ENCODE measurements around the gene ZBED3.
A peak's percentile ranks its signal among the peaks of the same experiment; 100 is the strongest.

Gene ZBED3

GRCh38 chr5:77077829-77078176 lies 9.3 kb downstream of the ZBED3 start:
- peak overlapping the region; percentile 20; the same call in 1 of the 2 replicates for H3K4me3 ChIP-seq (replicated peaks; ENCODE audit: low read depth, low read length)
- no peak for DNase-seq (ENCODE audit: extremely low read depth, low read depth)
- TF ChIP-seq, protein P1, sequence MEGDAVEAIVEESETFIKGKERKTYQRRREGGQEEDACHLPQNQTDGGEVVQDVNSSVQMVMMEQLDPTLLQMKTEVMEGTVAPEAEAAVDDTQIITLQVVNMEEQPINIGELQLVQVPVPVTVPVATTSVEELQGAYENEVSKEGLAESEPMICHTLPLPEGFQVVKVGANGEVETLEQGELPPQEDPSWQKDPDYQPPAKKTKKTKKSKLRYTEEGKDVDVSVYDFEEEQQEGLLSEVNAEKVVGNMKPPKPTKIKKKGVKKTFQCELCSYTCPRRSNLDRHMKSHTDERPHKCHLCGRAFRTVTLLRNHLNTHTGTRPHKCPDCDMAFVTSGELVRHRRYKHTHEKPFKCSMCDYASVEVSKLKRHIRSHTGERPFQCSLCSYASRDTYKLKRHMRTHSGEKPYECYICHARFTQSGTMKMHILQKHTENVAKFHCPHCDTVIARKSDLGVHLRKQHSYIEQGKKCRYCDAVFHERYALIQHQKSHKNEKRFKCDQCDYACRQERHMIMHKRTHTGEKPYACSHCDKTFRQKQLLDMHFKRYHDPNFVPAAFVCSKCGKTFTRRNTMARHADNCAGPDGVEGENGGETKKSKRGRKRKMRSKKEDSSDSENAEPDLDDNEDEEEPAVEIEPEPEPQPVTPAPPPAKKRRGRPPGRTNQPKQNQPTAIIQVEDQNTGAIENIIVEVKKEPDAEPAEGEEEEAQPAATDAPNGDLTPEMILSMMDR (IDR thresholded peaks at IDR 0.05; ENCODE audit: low read depth, low read length, missing control alignments) = no peak

DNA sequence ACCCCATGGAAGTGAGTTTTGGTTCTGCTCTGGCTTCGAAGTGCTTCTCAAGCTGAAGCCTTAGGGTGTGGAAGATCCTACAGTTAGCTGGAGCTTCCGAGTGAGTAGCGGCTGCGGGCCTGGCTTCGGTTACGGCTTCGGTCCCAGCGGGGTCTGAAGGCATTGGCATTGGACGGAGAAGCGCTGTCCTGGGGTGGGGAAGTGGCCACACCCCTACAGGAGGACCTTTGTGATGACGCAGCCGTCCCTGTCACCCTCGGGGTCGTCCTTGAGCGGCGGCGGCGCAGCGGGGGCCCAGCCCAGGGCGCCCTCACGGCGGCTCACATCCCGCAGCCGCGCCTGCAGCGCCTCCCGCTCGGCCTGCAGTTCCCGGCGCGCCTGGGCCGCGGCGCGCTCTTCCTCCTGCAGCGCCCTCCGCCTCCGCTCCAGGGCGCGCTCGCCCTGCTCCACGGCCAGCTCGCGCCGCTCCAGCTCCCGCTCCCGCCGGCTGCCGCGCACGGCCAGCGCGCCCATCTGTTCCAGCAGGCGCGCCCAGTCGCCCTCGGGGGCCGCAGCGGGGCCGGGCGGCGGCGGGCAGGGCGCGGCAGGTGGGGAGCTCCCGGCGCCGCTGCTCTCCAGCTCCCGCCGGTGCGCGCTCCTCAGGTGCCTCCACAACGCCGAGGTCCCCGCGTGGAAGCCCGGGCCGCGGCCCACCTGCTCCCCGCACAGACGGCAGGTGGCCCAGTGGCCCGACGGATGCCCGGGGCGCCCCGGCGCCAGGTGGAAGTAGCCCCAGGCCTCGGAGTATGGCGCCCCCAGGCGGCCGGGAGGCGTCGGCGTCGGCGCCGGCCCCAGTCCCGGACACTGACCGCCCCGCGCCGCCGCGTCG lies 9.9 kb downstream of the ZBED3 start:
- TF ChIP-seq, protein P1 (IDR thresholded peaks at IDR 0.05; ENCODE audit: low read depth, low read length, missing control alignments) = peak; percentile 42
- no peak for DNase-seq (ENCODE audit: extremely low read depth, low read depth)
- peak overlapping the region; percentile 30 for H3K4me3 ChIP-seq (replicated peaks; ENCODE audit: low read depth, low read length)

DNA sequence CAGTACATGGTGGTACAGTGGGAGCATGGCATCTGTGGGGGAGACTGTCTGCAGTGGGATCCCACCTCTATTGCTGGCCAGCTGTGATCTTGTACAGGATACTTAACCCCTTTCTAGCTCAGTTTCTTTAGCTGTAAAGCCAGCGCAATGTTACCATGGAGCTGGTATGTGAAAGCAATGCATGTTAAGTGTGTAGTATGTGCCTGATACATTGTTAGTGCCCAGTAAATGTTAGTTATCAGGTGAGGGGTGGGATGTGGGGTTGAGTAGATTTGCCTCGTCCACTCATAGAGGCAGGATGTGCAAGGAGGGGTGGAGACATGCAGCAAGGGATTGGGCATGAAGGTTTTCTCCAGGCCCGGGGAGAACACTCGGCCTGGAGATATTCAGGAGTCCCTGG lies 12.3 kb downstream of the ZBED3 start:
- no peak for DNase-seq (ENCODE audit: extremely low read depth, low read depth)
- no peak overlapping the region for H3K4me3 ChIP-seq (replicated peaks; ENCODE audit: low read depth, low read length)
- TF ChIP-seq, protein P1 (IDR thresholded peaks at IDR 0.05; ENCODE audit: low read depth, low read length, missing control alignments) = no peak

- TF ChIP-seq, protein P1 (IDR thresholded peaks at IDR 0.05; ENCODE audit: low read depth, low read length, missing control alignments) = no peak
- H3K4me3 ChIP-seq (replicated peaks; ENCODE audit: low read depth, low read length) = no peak overlapping the region
- DNase-seq (ENCODE audit: extremely low read depth, low read depth) = no peak
These were observed 13.4 kb downstream of the ZBED3 start for GRCh38 chr5:77073667-77074066.

GRCh38 chr5:77066823-77067442 lies 20.2 kb downstream of the ZBED3 start:
- no peak overlapping the region for H3K4me3 ChIP-seq (replicated peaks; ENCODE audit: low read depth, low read length)
- DNase-seq (ENCODE audit: extremely low read depth, low read depth) = no peak
- TF ChIP-seq, protein P1 (IDR thresholded peaks at IDR 0.05; ENCODE audit: low read depth, low read length, missing control alignments) = no peak

- DNase-seq (ENCODE audit: extremely low read depth, low read depth) = no peak
- TF ChIP-seq, protein P1 (IDR thresholded peaks at IDR 0.05; ENCODE audit: low read depth, low read length, missing control alignments) = no peak
- no peak overlapping the region for H3K4me3 ChIP-seq (replicated peaks; ENCODE audit: low read depth, low read length)
These were observed 20.9 kb downstream of the ZBED3 start for GRCh38 chr5:77066184-77066583.
